ENCODE measurements around the gene MAP1LC3B. TPM values are rescaled to one million over a fixed set of nuclear protein-coding genes. Genes with fewer than 3 reads are reported as not detected.

Gene MAP1LC3B
- total RNA-seq, 2 experiments from 2014 or later = 45.4 to 50.8 TPM

GRCh38 chr16:87422106-87422505, 30.0 kb downstream of the MAP1LC3B start:
- ATAC-seq (no peak), DNase-seq (no peak)
- Mint-ChIP-seq H3K4me3 (no peak overlapping the region), H3K27me3 (no peaks in the 10 kb centered on the region), H3K27ac (no peak overlapping the region), H3K36me3 (no peaks in the 10 kb centered on the region), H3K9me3 (ENCODE audit: low read depth) (no peaks in the 10 kb centered on the region), H3K4me1 (no peaks in the 10 kb centered on the region)
- CTCF ChIA-PET = interaction anchor here (0.8 kb wide), 1 partner anchor 214 kb away, joined by 3 read pairs; no protein-coding TSS in a partner anchor

- Mint-ChIP-seq H3K27me3 (no peaks in the 10 kb centered on the region), H3K36me3 (no peaks in the 10 kb centered on the region)
Measured at GRCh38 chr16:87423429-87423828, 31.3 kb downstream of the MAP1LC3B start.

DNA sequence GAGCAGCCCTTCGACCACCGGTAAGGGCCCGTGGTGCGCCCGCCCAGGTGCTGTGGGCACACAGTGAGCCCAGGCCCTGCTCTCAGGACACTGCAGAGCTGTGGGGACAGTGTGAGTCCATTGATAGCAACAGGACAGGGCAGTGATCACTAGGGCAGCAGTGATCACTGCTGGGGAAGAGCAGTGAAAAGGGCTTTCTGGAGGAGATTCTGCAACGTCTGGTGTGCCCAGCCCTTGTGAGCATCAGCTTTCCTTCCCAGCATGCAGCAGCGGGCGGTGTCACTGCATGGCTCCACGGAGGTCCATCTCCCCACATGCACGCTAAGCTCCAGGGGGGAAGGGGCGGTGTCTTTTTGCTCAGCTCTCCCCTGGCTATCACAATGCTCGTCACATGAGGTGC, 32.1 kb downstream of the MAP1LC3B start:
- H3K4me1 Mint-ChIP-seq = peaks cover 2% of the 10 kb centered on the region
- DNase-seq (no peak), ATAC-seq (no peak)
- H3K9me3 Mint-ChIP-seq (ENCODE audit: low read depth) = no peaks in the 10 kb centered on the region
- H3K36me3 Mint-ChIP-seq = no peaks in the 10 kb centered on the region
- H3K27ac Mint-ChIP-seq = no peak overlapping the region
- no peaks in the 10 kb centered on the region for H3K27me3 Mint-ChIP-seq
- CTCF ChIA-PET = no interaction called here
- H3K4me3 Mint-ChIP-seq = no peak overlapping the region

More at GRCh38 chr16:87423429-87423828, 31.3 kb downstream of the MAP1LC3B start:
- ATAC-seq (no peak), DNase-seq (no peak)
- H3K9me3 Mint-ChIP-seq (ENCODE audit: low read depth) = no peaks in the 10 kb centered on the region
- H3K4me3 Mint-ChIP-seq = no peak overlapping the region
- CTCF ChIA-PET = interaction anchor here (0.6 kb wide), 1 partner anchor 18 kb away, joined by 3 read pairs; no protein-coding TSS in a partner anchor
- H3K27ac Mint-ChIP-seq = no peak overlapping the region
- H3K4me1 Mint-ChIP-seq = no peaks in the 10 kb centered on the region

- CTCF ChIA-PET = interaction anchor here (1.1 kb wide), 1 partner anchor 209 kb away, joined by 3 read pairs; no protein-coding TSS in a partner anchor
- H3K9me3 Mint-ChIP-seq (ENCODE audit: low read depth) = no peaks in the 10 kb centered on the region
- H3K27me3 Mint-ChIP-seq = no peaks in the 10 kb centered on the region
Measured at GRCh38 chr16:87425941-87426340, 33.8 kb downstream of the MAP1LC3B start.

DNA sequence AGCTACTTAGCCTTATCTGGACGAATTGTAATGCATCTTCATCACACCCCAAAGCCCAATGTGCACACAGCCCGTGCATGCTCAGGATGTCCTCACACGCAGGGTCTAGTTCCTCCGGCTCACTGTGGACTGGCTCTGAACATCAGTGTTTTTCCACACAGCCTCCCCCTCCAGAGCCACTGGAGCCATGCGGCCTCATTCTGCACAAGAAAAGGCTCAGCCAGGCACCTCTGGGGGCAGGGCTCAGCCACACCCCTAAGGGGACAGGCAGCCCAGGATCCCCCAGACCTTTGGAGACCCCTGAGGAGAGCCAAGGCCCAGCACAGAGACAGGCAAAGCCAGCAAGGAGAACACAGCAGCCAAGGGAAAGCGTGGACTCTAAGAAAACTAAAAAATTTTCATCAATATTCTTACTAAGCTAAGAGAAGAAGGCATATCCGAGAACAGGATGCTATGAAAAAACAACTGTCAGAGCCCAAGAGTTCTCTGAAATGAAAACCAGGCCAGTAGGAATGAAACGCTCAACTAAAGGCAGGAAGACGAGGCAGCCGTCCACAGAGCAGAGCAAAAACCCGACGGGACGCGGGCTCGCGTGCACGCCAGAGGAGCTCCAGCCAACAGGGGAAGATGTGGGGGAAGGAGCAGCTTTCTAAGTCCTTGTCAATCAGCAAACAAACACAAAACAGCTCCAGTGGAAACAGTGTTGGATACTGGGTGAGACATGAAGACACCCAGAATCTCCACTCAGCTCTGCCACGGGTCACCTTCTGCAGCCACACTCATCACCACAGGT, 34.5 kb downstream of the MAP1LC3B start:
- ATAC-seq = no peak
- Mint-ChIP-seq H3K4me3 (no peak overlapping the region), H3K4me1 (peaks cover 2% of the 10 kb centered on the region), H3K9me3 (ENCODE audit: low read depth) (no peaks in the 10 kb centered on the region), H3K27ac (no peak overlapping the region), H3K27me3 (no peaks in the 10 kb centered on the region), H3K36me3 (no peaks in the 10 kb centered on the region)
- CTCF ChIA-PET = no interaction called here
- DNase-seq = no peak

More at GRCh38 chr16:87425941-87426340, 33.8 kb downstream of the MAP1LC3B start:
- ATAC-seq = no peak
- Mint-ChIP-seq H3K4me1 (peaks cover 2% of the 10 kb centered on the region), H3K36me3 (no peaks in the 10 kb centered on the region), H3K4me3 (no peak overlapping the region), H3K27ac (no peak overlapping the region)
- DNase-seq = no peak

- H3K9me3 Mint-ChIP-seq (ENCODE audit: low read depth) = no peaks in the 10 kb centered on the region
- no peak for DNase-seq
- H3K36me3 Mint-ChIP-seq = no peaks in the 10 kb centered on the region
- no peak overlapping the region for H3K27ac Mint-ChIP-seq
- H3K4me1 Mint-ChIP-seq = peaks cover 12% of the 10 kb centered on the region
- H3K4me3 Mint-ChIP-seq = no peak overlapping the region
- ATAC-seq = no peak
- H3K27me3 Mint-ChIP-seq = peaks cover 33% of the 10 kb centered on the region
- CTCF ChIA-PET = no interaction called here
Measured at GRCh38 chr16:87431926-87432325, 39.8 kb downstream of the MAP1LC3B start.

DNA sequence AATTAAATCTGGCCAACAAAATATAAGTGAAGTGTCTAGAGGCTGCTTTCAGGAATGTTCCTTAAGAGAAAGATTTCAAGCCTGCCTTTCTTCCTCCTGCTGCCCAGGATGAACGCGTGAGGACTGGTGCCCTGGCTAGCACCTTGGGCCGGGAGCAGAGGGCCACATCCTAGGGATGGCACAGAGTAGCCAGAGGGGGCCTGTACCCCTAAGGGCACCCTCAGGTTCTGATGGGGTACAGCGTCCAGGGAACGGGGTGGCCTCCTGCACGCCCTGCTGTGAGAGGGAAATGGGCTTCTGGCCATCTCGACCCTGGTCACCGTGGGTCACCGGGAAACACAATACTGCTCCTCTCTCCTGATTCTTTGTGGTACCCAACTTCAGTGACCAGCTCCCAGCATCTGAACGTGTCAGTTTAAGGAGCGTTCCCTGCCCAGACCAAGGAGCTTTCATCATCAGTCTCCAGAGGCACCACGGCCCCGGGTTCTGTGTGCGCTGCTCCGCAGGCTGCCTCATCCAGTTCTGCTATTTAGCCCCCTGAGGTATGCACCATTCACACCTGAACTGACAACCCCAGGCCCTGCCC, 40.3 kb downstream of the MAP1LC3B start:
- ATAC-seq (no peak), DNase-seq (no peak)
- Mint-ChIP-seq H3K27me3 (peaks cover 35% of the 10 kb centered on the region), H3K4me3 (no peak overlapping the region), H3K4me1 (peaks cover 12% of the 10 kb centered on the region), H3K9me3 (ENCODE audit: low read depth) (no peaks in the 10 kb centered on the region), H3K27ac (no peak overlapping the region), H3K36me3 (no peaks in the 10 kb centered on the region)
- CTCF ChIA-PET = no interaction called here

- no peaks in the 10 kb centered on the region for H3K36me3 Mint-ChIP-seq
- no peak for ATAC-seq
- peaks cover 10% of the 10 kb centered on the region for H3K4me1 Mint-ChIP-seq
- peaks cover 45% of the 10 kb centered on the region for H3K27me3 Mint-ChIP-seq
- no peak overlapping the region for H3K4me3 Mint-ChIP-seq
- H3K27ac Mint-ChIP-seq = no peak overlapping the region
- no peaks in the 10 kb centered on the region for H3K9me3 Mint-ChIP-seq (ENCODE audit: low read depth)
- CTCF ChIA-PET = no interaction called here
- no peak for DNase-seq
Measured at GRCh38 chr16:87434146-87434667, 42.1 kb downstream of the MAP1LC3B start.

GRCh38 chr16:87435372-87436224, 43.5 kb downstream of the MAP1LC3B start:
- CTCF ChIA-PET = interaction anchor here (1.2 kb wide), 1 partner anchor 200 kb away, joined by 3 read pairs; no protein-coding TSS in a partner anchor
- Mint-ChIP-seq H3K36me3 (no peaks in the 10 kb centered on the region), H3K9me3 (ENCODE audit: low read depth) (no peaks in the 10 kb centered on the region), H3K4me3 (no peak overlapping the region), H3K4me1 (peaks cover 10% of the 10 kb centered on the region), H3K27ac (no peak overlapping the region), H3K27me3 (peaks cover 48% of the 10 kb centered on the region)
- ATAC-seq = no peak
- no peak for DNase-seq

GRCh38 chr16:87436225-87437172, 44.4 kb downstream of the MAP1LC3B start:
- Mint-ChIP-seq H3K4me3 (no peak overlapping the region), H3K9me3 (ENCODE audit: low read depth) (no peaks in the 10 kb centered on the region), H3K36me3 (no peaks in the 10 kb centered on the region), H3K27ac (no peak overlapping the region), H3K27me3 (peaks cover 51% of the 10 kb centered on the region), H3K4me1 (peaks cover 10% of the 10 kb centered on the region)
- CTCF ChIA-PET = interaction anchor here (1.2 kb wide), 1 partner anchor 200 kb away, joined by 3 read pairs; no protein-coding TSS in a partner anchor
- peak; percentile 61 for ATAC-seq
- DNase-seq = peak; percentile 47

GRCh38 chr16:87437327-87437726, 45.2 kb downstream of the MAP1LC3B start:
- ATAC-seq = no peak
- H3K27me3 Mint-ChIP-seq = peaks cover 55% of the 10 kb centered on the region

DNA sequence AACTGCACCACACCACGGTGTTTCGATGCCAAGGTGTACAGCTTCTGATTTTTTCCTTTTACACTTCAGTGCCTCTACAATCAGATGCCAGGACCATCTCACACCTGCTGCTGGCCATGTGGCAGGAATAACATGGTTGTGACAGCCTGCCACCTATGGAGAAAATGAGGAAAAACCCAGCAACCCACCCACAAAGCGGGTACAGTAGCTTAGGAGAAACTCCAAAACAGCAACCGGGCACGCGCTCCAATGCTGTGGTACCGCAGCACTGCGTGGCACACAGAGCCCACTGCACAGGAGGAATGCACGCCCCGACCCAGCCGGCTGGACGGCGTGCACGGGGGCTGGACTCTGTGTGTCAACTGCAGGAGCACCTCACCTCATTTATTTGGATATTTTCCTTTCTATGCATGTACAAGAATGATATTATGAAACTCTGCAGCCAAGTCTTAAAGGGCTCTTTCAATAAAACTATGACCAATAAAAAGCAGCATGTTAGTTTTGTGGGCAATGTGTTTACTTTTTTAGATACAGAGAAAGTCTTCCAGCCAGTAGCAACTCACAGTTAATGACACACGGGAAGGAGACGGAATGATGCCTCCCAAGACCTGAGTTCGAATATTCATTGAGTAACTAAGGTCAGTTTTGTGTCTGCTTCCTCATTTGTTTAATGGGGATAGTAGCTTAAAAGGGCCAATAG, 45.9 kb downstream of the MAP1LC3B start:
- H3K4me1 Mint-ChIP-seq = peaks cover 10% of the 10 kb centered on the region
- no peaks in the 10 kb centered on the region for H3K9me3 Mint-ChIP-seq (ENCODE audit: low read depth)
- H3K36me3 Mint-ChIP-seq = no peaks in the 10 kb centered on the region
- peaks cover 56% of the 10 kb centered on the region for H3K27me3 Mint-ChIP-seq
- DNase-seq (no peak), ATAC-seq (no peak)
- H3K27ac Mint-ChIP-seq = no peak overlapping the region
- no peak overlapping the region for H3K4me3 Mint-ChIP-seq
- CTCF ChIA-PET = no interaction called here

More at GRCh38 chr16:87437327-87437726, 45.2 kb downstream of the MAP1LC3B start:
- no peak for DNase-seq
- H3K36me3 Mint-ChIP-seq = no peaks in the 10 kb centered on the region
- peaks cover 10% of the 10 kb centered on the region for H3K4me1 Mint-ChIP-seq
- no peak overlapping the region for H3K27ac Mint-ChIP-seq
- no peaks in the 10 kb centered on the region for H3K9me3 Mint-ChIP-seq (ENCODE audit: low read depth)
- CTCF ChIA-PET = no interaction called here
- no peak overlapping the region for H3K4me3 Mint-ChIP-seq

Data from activated CD8-positive, alpha-beta memory T cell treated with anti-CD3 and anti-CD28 coated beads, Interleukin-2, amount 10 ng/mL, durations not matched to agents 7 days and 5 days (primary cell).